Measurements from ENCODE around the gene PARD3B. TPM values are rescaled to one million over a fixed set of nuclear protein-coding genes. Genes with fewer than 3 reads are reported as not detected.

PARD3B gene
- total and polyA plus RNA-seq, 2 of the 8 experiments (the other 6 are each of a cell fraction or from before 2014, with no cell fraction given), result 1.2 to 5.7 TPM

DNA sequence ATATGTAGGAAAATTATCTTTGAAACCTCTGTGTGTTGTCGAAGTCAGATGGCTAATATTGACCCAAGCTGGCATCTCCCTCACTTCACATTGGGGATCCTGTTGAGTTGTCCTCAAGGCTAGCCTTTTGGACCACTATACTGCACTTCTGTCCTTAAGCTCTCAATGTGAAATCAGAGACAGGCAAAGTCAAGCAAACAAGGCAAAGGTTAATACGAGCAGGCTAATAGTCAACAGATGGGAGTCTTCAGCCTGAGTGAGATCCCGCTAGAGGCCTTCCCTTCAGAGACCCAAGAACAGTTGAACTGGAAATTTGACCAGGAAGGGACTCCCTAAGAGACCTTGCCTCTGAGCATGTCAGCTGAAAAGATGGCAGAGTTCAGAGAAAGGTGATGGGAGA, 475.4 kb downstream of the PARD3B start:
- Histone ChIP-seq H3K79me2 (ENCODE audit: control insufficient read depth in 1 of 2, insufficient read depth in 2 of 2, low read length in 2 of 2) (no peaks in the 10 kb centered on the region), H3K9me3 (ENCODE audit: insufficient read depth in 2 of 2, low read depth in 1 of 2, low read length in 1 of 2) (no peaks in the 10 kb centered on the region), H3K36me3 (ENCODE audit: control insufficient read depth in 2 of 4, insufficient read depth in 4 of 4, low read length in 3 of 4) (no peaks in the 10 kb centered on the region), H3K4me3 (ENCODE audit: extremely low read depth in 1 of 4, insufficient read depth in 2 of 4, low read depth in 3 of 4, low read length in 4 of 4) (no peak overlapping the region), H3K79me1 (ENCODE audit: low read depth, low read length) (no peaks in the 10 kb centered on the region), H4K20me1 (replicated peaks in 1 of 2; ENCODE audit: control insufficient read depth in 1 of 2, insufficient read depth in 2 of 2, low read length in 2 of 2) (no peaks in the 10 kb centered on the region), H4K91ac (replicated peaks; ENCODE audit: insufficient read length, low read length) (no peak overlapping the region), H3K14ac (ENCODE audit: insufficient read length) (no peak overlapping the region), H2BK20ac (ENCODE audit: low read length) (no peak overlapping the region), H3K4me1 (replicated peaks in 1 of 4; ENCODE audit: control insufficient read depth in 3 of 4, insufficient read depth in 4 of 4, low read length in 3 of 4) (no peaks in the 10 kb centered on the region), H3K9ac (replicated peaks in 1 of 4; ENCODE audit: extremely low read depth in 1 of 4, low read depth in 3 of 4, low read length in 3 of 4) (no peak overlapping the region), H3K4ac (replicated peaks; ENCODE audit: insufficient read length, low read depth, low read length) (no peak overlapping the region), H4K8ac (ENCODE audit: extremely low read depth, insufficient read depth, low read length) (no peak overlapping the region), H2BK5ac (ENCODE audit: low read depth, low read length) (no peak overlapping the region), H3K18ac (ENCODE audit: extremely low read depth, low read length) (no peak overlapping the region), H2AFZ (ENCODE audit: low read length) (no peak overlapping the region), H3K4me2 (ENCODE audit: insufficient read depth in 1 of 2, low read depth in 2 of 2, low read length in 2 of 2) (no peak overlapping the region), H2BK120ac (replicated peaks; ENCODE audit: low read depth, low read length) (no peak overlapping the region), H3K27me3 (replicated peaks in 1 of 4; ENCODE audit: control insufficient read depth in 3 of 4, extremely low read depth in 1 of 4, insufficient read depth in 3 of 4, low read length in 3 of 4) (no peaks in the 10 kb centered on the region), H2AK5ac (ENCODE audit: low read depth, low read length) (no peak overlapping the region), H3K56ac (replicated peaks; ENCODE audit: insufficient read length, low read depth, low read length) (no peak overlapping the region), H2BK15ac (ENCODE audit: low read length) (no peak overlapping the region), H3K23me2 (ENCODE audit: low read depth, low read length) (no peaks in the 10 kb centered on the region), H4K5ac (ENCODE audit: insufficient read length, low read depth, low read length) (no peak overlapping the region), H2BK12ac (ENCODE audit: low read depth, low read length) (no peak overlapping the region), H3K23ac (ENCODE audit: insufficient read length) (no peak overlapping the region), H3K27ac (ENCODE audit: low read depth, low read length) (no peak overlapping the region)
- 94% methylated on average over 3 of the region's 3 CpGs; no CpG with 5 or more reads in 1 of the 2 experiments for WGBS, 2 experiments (ENCODE audit: extremely low coverage in 1 of 2, insufficient coverage in 1 of 2, insufficient read length in 1 of 2, insufficient replicate concordance in 2 of 2, low coverage in 1 of 2, low lambda C conversion rate in 2 of 2, missing lambda C conversion rate in 1 of 2)
- CTCF ChIA-PET (ENCODE audit: partially characterized antibody), result no interaction called here
- no peak for FAIRE-seq
- no peak for DNase-seq (ENCODE audit: low read depth in 1 of 2, low spot score in 2 of 2)
- POLR2A ChIA-PET (ENCODE audit: partially characterized antibody), result no interaction called here
- TF ChIP-seq EGR1 (IDR thresholded peaks at IDR 0.05; ENCODE audit: borderline replicate concordance, low read depth, low read length) (no peak), KDM5A (IDR thresholded peaks at IDR 0.05; ENCODE audit: low read length) (no peak), CHD1 (IDR thresholded peaks at IDR 0.05; ENCODE audit: low read depth, low read length) (no peak), PHF8 (conservative IDR thresholded peaks at IDR 0.05; ENCODE audit: low read depth, low read length) (no peak), GABPA (IDR thresholded peaks at IDR 0.05; ENCODE audit: borderline replicate concordance, insufficient read depth, low read length) (no peak), RFX5 (IDR thresholded peaks at IDR 0.05; ENCODE audit: borderline replicate concordance, low read depth, low read length) (no peak), CHD2 (IDR thresholded peaks at IDR 0.05; ENCODE audit: low read length) (no peak), EZH2 (IDR thresholded peaks at IDR 0.05; ENCODE audit: low read depth, low read length, severe bottlenecking) (no peak), JUND (IDR thresholded peaks at IDR 0.05; ENCODE audit: low read length) (no peak), SP2 (IDR thresholded peaks at IDR 0.05; ENCODE audit: low read length) (no peak), RBBP5 (IDR thresholded peaks at IDR 0.05; ENCODE audit: borderline replicate concordance, low read depth, low read length) (no peak), POLR2AphosphoS5 (IDR thresholded peaks at IDR 0.05; ENCODE audit: low read depth, low read length) (no peak), TBP (IDR thresholded peaks at IDR 0.05; ENCODE audit: low read depth, low read length) (no peak)
- TF ChIP-seq, protein P1, sequence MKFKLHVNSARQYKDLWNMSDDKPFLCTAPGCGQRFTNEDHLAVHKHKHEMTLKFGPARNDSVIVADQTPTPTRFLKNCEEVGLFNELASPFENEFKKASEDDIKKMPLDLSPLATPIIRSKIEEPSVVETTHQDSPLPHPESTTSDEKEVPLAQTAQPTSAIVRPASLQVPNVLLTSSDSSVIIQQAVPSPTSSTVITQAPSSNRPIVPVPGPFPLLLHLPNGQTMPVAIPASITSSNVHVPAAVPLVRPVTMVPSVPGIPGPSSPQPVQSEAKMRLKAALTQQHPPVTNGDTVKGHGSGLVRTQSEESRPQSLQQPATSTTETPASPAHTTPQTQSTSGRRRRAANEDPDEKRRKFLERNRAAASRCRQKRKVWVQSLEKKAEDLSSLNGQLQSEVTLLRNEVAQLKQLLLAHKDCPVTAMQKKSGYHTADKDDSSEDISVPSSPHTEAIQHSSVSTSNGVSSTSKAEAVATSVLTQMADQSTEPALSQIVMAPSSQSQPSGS (IDR thresholded peaks at IDR 0.05; ENCODE audit: low read length), result no peak

All from H1 (cell line).